ENCODE results near the gene PPP1R16B. TPM values are rescaled to one million over a fixed set of nuclear protein-coding genes. Genes with fewer than 3 reads are reported as not detected.

The PPP1R16B gene
- total RNA-seq, 4 donors from 2014 or later: 1.8 to 11.1 (median 7.0) TPM

DNA sequence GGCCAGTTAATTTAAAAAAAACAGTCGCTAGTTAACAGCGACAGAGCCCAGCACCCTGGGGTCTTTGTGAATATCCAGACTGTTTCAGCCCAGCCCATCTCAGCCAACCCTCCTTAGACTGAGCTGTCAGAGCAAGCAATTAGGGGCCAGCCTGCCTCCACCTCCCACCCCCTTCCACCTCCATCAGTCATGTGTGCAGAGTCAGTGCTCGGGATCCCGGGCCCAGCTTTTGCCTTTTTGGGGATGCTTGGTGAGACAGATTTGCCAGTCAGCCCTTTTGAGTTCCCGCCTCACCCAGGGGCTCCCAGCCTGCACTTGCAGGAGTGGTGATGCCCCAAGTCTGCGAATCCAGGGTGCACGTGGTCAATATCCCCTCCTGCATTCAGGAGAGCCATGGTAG, 114.2 kb downstream of the PPP1R16B start:
- Histone ChIP-seq H3K27ac (no peak overlapping the region), H3K4me1 (no peaks in the 10 kb centered on the region), H3K36me3 (no peaks in the 10 kb centered on the region), H3K27me3 (no peaks in the 10 kb centered on the region), H3K4me3 (no peak overlapping the region), H3K9me3 (no peaks in the 10 kb centered on the region)
- TF ChIP-seq EP300 (IDR thresholded peaks at IDR 0.05; ENCODE audit: low read depth): no peak
- 88 to 90% methylated on average over 2 to 7 of the region's 7 CpGs for WGBS, 2 donors (ENCODE audit: low coverage in 1 of 2)
- intact Hi-C loops (cut with DNase I; ENCODE audit: low total_unique reads) (no loop called here), in situ Hi-C loops (cut with MboI; ENCODE audit: low pct_ligation_motif_present in 1 of 4, low pct_unique_long_range_greater_than_20kb in 1 of 4, low sequenced_read_pairs in 3 of 4) (loop anchor here in 3 of 4 donors (10.0 to 25.0 kb wide), 3 partner anchors 118 to 282 kb away; no protein-coding TSS in a partner anchor)
- no peak for DNase-seq

DNA sequence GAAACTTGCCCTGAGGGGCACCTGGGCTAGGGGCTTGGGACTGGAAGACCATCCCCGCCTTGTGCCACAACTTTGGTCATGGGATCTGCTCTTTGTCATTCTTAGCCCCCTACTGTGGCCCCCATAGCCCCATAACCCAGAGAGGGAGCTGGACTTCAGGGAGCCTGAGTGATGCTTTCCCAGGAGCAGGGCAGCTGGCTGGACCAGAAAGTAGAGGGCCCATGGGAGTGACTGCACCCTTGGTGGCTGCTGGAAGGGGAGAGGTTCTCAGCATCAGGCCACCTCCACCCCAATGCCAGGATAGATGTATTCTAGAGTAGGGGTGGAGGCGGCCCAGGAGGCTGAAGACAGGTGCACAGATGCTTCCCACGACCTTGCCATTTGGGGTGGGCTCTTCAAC, 114.9 kb downstream of the PPP1R16B start:
- no peaks in the 10 kb centered on the region for H3K4me1 ChIP-seq
- H3K27me3 ChIP-seq: no peaks in the 10 kb centered on the region
- 70% methylated on average over 3 of the region's 3 CpGs; no CpG with 5 or more reads in 1 of the 2 donors for WGBS, 2 donors (ENCODE audit: low coverage in 1 of 2)
- DNase-seq: no peak
- H3K9me3 ChIP-seq: no peaks in the 10 kb centered on the region
- no peak for TF ChIP-seq POLR2A (IDR thresholded peaks at IDR 0.05)
- TF ChIP-seq, protein P1, sequence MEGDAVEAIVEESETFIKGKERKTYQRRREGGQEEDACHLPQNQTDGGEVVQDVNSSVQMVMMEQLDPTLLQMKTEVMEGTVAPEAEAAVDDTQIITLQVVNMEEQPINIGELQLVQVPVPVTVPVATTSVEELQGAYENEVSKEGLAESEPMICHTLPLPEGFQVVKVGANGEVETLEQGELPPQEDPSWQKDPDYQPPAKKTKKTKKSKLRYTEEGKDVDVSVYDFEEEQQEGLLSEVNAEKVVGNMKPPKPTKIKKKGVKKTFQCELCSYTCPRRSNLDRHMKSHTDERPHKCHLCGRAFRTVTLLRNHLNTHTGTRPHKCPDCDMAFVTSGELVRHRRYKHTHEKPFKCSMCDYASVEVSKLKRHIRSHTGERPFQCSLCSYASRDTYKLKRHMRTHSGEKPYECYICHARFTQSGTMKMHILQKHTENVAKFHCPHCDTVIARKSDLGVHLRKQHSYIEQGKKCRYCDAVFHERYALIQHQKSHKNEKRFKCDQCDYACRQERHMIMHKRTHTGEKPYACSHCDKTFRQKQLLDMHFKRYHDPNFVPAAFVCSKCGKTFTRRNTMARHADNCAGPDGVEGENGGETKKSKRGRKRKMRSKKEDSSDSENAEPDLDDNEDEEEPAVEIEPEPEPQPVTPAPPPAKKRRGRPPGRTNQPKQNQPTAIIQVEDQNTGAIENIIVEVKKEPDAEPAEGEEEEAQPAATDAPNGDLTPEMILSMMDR (IDR thresholded peaks at IDR 0.05): no peak
- TF ChIP-seq EP300 (IDR thresholded peaks at IDR 0.05; ENCODE audit: low read depth): no peak
- no peak for TF ChIP-seq POLR2AphosphoS5 (IDR thresholded peaks at IDR 0.05)
- in situ Hi-C loops (cut with MboI; ENCODE audit: low pct_ligation_motif_present in 1 of 4, low pct_unique_long_range_greater_than_20kb in 1 of 4, low sequenced_read_pairs in 3 of 4) (loop anchor here in 3 of 4 donors (10.0 to 25.0 kb wide), 3 partner anchors 117 to 283 kb away; no protein-coding TSS in a partner anchor), intact Hi-C loops (cut with DNase I; ENCODE audit: low total_unique reads) (no loop called here)
- no peak overlapping the region for H3K4me3 ChIP-seq
- no peaks in the 10 kb centered on the region for H3K36me3 ChIP-seq
- H3K27ac ChIP-seq: no peak overlapping the region

DNA sequence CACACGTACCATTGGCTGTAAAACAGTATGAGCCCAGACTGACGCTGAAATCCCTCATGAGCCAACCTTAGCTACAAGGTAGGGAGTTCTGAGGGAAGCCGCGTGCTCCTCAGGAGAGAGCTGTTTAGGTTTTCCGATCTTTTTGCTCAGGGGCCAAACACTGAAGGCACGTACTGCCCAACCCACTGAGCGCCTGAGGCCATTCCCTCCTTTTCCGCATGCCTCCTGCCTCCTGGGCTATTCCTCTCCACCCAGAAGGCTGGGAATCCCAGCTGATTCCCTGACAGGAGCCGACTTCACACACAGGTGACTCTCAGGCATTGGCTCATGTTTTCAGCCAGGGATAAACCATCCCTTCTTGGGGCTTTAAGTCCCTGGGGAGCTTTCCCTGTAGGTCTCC, 115.4 kb downstream of the PPP1R16B start:
- DNase-seq: no peak
- Histone ChIP-seq H3K4me1 (no peaks in the 10 kb centered on the region), H3K27ac (no peak overlapping the region), H3K27me3 (no peaks in the 10 kb centered on the region), H3K9me3 (no peaks in the 10 kb centered on the region), H3K4me3 (no peak overlapping the region), H3K36me3 (no peaks in the 10 kb centered on the region)
- in situ Hi-C loops (cut with MboI; ENCODE audit: low pct_ligation_motif_present in 1 of 4, low pct_unique_long_range_greater_than_20kb in 1 of 4, low sequenced_read_pairs in 3 of 4) (loop anchor here in 3 of 4 donors (10.0 to 25.0 kb wide), 3 partner anchors 116 to 284 kb away; no protein-coding TSS in a partner anchor), intact Hi-C loops (cut with DNase I; ENCODE audit: low total_unique reads) (no loop called here)
- TF ChIP-seq, protein P1 (IDR thresholded peaks at IDR 0.05): no peak
- WGBS, 2 donors (ENCODE audit: low coverage in 1 of 2): 76 to 83% methylated on average over 3 to 9 of the region's 9 CpGs

DNA sequence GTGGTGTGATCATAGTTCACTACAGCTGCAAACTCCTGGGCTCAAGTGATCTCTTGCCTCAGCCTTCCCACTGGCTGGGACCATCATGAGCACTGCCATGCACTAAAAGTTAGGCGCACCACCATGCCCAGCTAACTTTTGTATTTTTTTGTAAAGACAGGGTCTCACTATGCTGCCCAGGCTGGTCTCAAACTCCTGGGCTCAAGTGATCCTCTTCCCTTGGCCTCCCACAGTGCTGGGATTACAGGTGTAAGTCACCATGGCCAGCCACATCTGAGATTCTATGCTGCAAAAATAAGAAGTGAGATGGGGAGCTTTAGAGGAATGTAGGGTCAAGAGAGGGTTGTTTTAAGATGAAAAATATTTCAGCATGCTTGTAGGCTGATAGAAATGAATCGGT, 119.2 kb downstream of the PPP1R16B start:
- H3K4me1 ChIP-seq: peaks cover 0 to 21% (median 4%) of the 10 kb centered on the region in 4 donors
- no peaks in the 10 kb centered on the region for H3K27me3 ChIP-seq
- no peak overlapping the region for H3K27ac ChIP-seq
- H3K4me3 ChIP-seq: no peak overlapping the region
- WGBS, 2 donors (ENCODE audit: low coverage in 1 of 2): 88 to 98% methylated on average over 1 to 2 of the region's 2 CpGs
- no peaks in the 10 kb centered on the region for H3K36me3 ChIP-seq
- no peak for DNase-seq
- TF ChIP-seq POLR2AphosphoS5 (IDR thresholded peaks at IDR 0.05) (no peak), EP300 (IDR thresholded peaks at IDR 0.05; ENCODE audit: low read depth) (no peak), POLR2A (IDR thresholded peaks at IDR 0.05) (no peak)
- TF ChIP-seq, protein P1 (IDR thresholded peaks at IDR 0.05): no peak
- H3K9me3 ChIP-seq: no peaks in the 10 kb centered on the region
- in situ Hi-C loops (cut with MboI; ENCODE audit: low pct_ligation_motif_present in 1 of 4, low pct_unique_long_range_greater_than_20kb in 1 of 4, low sequenced_read_pairs in 3 of 4) (loop anchor here in 3 of 4 donors (10.0 to 25.0 kb wide), 3 partner anchors 113 to 287 kb away; no protein-coding TSS in a partner anchor), intact Hi-C loops (cut with DNase I; ENCODE audit: low total_unique reads) (loop anchor here (5.0 kb wide), 1 partner anchor 118 kb away; no protein-coding TSS in a partner anchor)

All from transverse colon (tissue), 4 donors.